Measurements from ENCODE around the gene IDE.

DNA sequence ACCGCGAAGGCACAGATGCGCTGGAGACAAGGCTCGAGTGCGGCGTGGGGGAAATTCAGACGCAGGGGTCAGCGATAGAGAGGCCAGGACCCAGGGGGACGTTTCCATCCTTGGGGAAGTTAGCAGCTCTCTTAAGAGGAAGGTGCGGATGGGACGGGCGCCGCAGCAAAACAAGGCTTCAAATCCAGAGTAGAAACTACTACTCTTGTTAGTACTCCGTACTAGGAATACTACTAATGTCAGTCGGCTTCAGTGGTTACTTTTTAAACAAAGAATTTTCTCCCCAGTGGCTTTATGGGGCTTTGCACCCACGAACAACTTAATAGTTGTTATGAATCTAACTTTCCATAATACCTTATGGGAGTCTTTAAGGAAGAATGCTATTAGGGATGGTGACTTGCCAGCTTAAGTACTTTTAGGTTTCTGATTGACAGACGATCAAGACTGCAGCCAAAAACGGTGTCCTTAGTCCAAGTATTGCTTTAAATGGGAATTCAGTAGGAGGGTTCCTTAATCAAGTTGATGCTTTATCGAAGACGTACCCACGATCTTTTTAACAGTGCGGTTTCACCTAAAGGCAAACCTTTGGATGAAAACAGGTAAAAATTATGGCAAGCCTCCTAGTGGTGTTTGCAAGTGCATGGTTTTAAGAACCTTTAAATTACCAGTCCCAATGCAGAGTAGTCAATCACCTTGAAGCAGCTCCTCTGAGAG is 812 bp upstream of the IDE start:
- TF ChIP-seq CEBPB (IDR thresholded peaks at IDR 0.05; ENCODE audit: borderline replicate concordance in 1 of 2, low read depth in 2 of 2, low read length in 2 of 2) (no peak), ZBTB40 (IDR thresholded peaks at IDR 0.05; ENCODE audit: borderline replicate concordance) (no peak), POLR2A (IDR thresholded peaks at IDR 0.05; ENCODE audit: low read depth, low read length) (no peak), SREBF2 (IDR thresholded peaks at IDR 0.05; ENCODE audit: low read length) (no peak), MEF2A (IDR thresholded peaks at IDR 0.05; ENCODE audit: insufficient read depth, low read depth, low read length) (no peak)

Data from GM12878 (cell line).